NCI-H226 (cell line): Measurements from ENCODE around the gene CCDC50.

Experiments
- DNase-seq: peaks from one replicate; pipeline ENCODE4 v3.0.0-alpha.2; 2015

The CCDC50 gene

GRCh38 chr3:191430103-191430502 is 100.9 kb downstream of the CCDC50 start:
- no peak for DNase-seq

GRCh38 chr3:191431160-191431822 is 102.1 kb downstream of the CCDC50 start:
- no peak for DNase-seq

GRCh38 chr3:191432162-191432561 is 103.0 kb downstream of the CCDC50 start:
- DNase-seq: no peak

GRCh38 chr3:191434024-191434423 is 104.8 kb downstream of the CCDC50 start:
- DNase-seq: no peak

GRCh38 chr3:191435981-191436380 is 106.8 kb downstream of the CCDC50 start:
- DNase-seq: no peak

GRCh38 chr3:191438150-191438814 is 109.1 kb downstream of the CCDC50 start:
- no peak for DNase-seq

GRCh38 chr3:191440532-191440931 is 111.3 kb downstream of the CCDC50 start:
- no peak for DNase-seq

- DNase-seq: no peak
Observed at GRCh38 chr3:191441687-191442086, 112.5 kb downstream of the CCDC50 start.

GRCh38 chr3:191444569-191444968 is 115.4 kb downstream of the CCDC50 start:
- no peak for DNase-seq
